HK-2 (cell line): Measurements from ENCODE around the gene ACSM3.
"Not testable (repeated sequence)": the region's sequence is repeated elsewhere in the genome, so short reads cannot be mapped to it uniquely, and the experiment has no call there.

Source experiments
- DNase-seq: peaks from one replicate; pipeline ENCODE4 v3.0.0-alpha.2; 2018; ENCODE audit not compliant: unreplicated experiment

Gene ACSM3

GRCh38 chr16:20763461-20764232, at the start of gene ACSM3:
Gene ACSM3, plus strand, starts transcription at chr16:20764014. Its CDS starts 6,021 bp downstream, at chr16:20770035.
- DNase-seq, result peak; percentile 68

GRCh38 chr16:20717718-20718117, 46.1 kb upstream of the ACSM3 start:
- not testable (repeated sequence) for DNase-seq

- DNase-seq, result no peak
Measured at GRCh38 chr16:20720251-20720650, 43.6 kb upstream of the ACSM3 start.

GRCh38 chr16:20726661-20727060, 37.2 kb upstream of the ACSM3 start:
- no peak for DNase-seq

GRCh38 chr16:20727181-20727580, 36.6 kb upstream of the ACSM3 start:
- DNase-seq, result no peak

- DNase-seq, result no peak
Measured at GRCh38 chr16:20729141-20729540, 34.7 kb upstream of the ACSM3 start.

- no peak for DNase-seq
Measured at GRCh38 chr16:20734056-20734455, 29.8 kb upstream of the ACSM3 start.

- no peak for DNase-seq
Measured at GRCh38 chr16:20734782-20735181, 29.0 kb upstream of the ACSM3 start.

- DNase-seq, result no peak
Measured at GRCh38 chr16:20735490-20735889, 28.3 kb upstream of the ACSM3 start.

- DNase-seq, result no peak
Measured at GRCh38 chr16:20740007-20740883, 23.6 kb upstream of the ACSM3 start.

- peak; percentile 70 for DNase-seq
Measured at GRCh38 chr16:20740901-20741521, 22.8 kb upstream of the ACSM3 start.

GRCh38 chr16:20741554-20742285, 22.1 kb upstream of the ACSM3 start, which contains the start of gene THUMPD1:
Gene THUMPD1, minus strand, starts transcription at chr16:20741818. Its CDS starts 79 bp downstream, at chr16:20741739.
- peak; percentile 88 for DNase-seq

- no peak for DNase-seq
Measured at GRCh38 chr16:20743591-20743990, 20.2 kb upstream of the ACSM3 start.

GRCh38 chr16:20744922-20745440, 18.8 kb upstream of the ACSM3 start:
- DNase-seq, result no peak

- DNase-seq, result no peak
Measured at GRCh38 chr16:20746461-20746860, 17.4 kb upstream of the ACSM3 start.

- no peak for DNase-seq
Measured at GRCh38 chr16:20747030-20747816, 16.6 kb upstream of the ACSM3 start.

- no peak for DNase-seq
Measured at GRCh38 chr16:20749474-20749873, 14.3 kb upstream of the ACSM3 start.

- no peak for DNase-seq
Measured at GRCh38 chr16:20750558-20750957, 13.3 kb upstream of the ACSM3 start.

- DNase-seq, result no peak
Measured at GRCh38 chr16:20753727-20754126, 10.1 kb upstream of the ACSM3 start.

- DNase-seq, result no peak
Measured at GRCh38 chr16:20755238-20755637, 8.6 kb upstream of the ACSM3 start.

- not testable (repeated sequence) for DNase-seq
Measured at GRCh38 chr16:20755799-20756198, 8.0 kb upstream of the ACSM3 start.
